Measurements from ENCODE around the gene EFTUD2.
"Not testable (repeated sequence)": the region's sequence is repeated elsewhere in the genome, so short reads cannot be mapped to it uniquely, and the experiment has no call there.

Gene EFTUD2

GRCh38 chr17:44850612-44851011 lies 48.6 kb downstream of the EFTUD2 start:
- H3K4me3 ChIP-seq (ENCODE audit: low read depth, low read length), result no peak overlapping the region

GRCh38 chr17:44850025-44850424 lies 49.2 kb downstream of the EFTUD2 start:
- H3K4me3 ChIP-seq (ENCODE audit: low read depth, low read length), result no peak overlapping the region

GRCh38 chr17:44848961-44849489 lies 50.2 kb downstream of the EFTUD2 start:
- no peak overlapping the region for H3K4me3 ChIP-seq (ENCODE audit: low read depth, low read length)

- no peak overlapping the region for H3K4me3 ChIP-seq (ENCODE audit: low read depth, low read length)
Measured at GRCh38 chr17:44848257-44848795, 50.9 kb downstream of the EFTUD2 start.

- H3K4me3 ChIP-seq (ENCODE audit: low read depth, low read length), result no peak within 1 kb of the TSS
Measured at GRCh38 chr17:44847586-44847985, 51.7 kb downstream of the EFTUD2 start, which contains the start of gene HIGD1B. Gene HIGD1B, plus strand, starts transcription at chr17:44847883. Its CDS starts 270 bp downstream, at chr17:44848153.

GRCh38 chr17:44846206-44846605 lies 53.0 kb downstream of the EFTUD2 start:
- no peak overlapping the region for H3K4me3 ChIP-seq (ENCODE audit: low read depth, low read length)

GRCh38 chr17:44844390-44844830 lies 54.8 kb downstream of the EFTUD2 start:
- no peak overlapping the region for H3K4me3 ChIP-seq (ENCODE audit: low read depth, low read length)

- no peak overlapping the region for H3K4me3 ChIP-seq (ENCODE audit: low read depth, low read length)
Measured at GRCh38 chr17:44842748-44843147, 56.5 kb downstream of the EFTUD2 start.

- H3K4me3 ChIP-seq (ENCODE audit: low read depth, low read length), result no peak overlapping the region
Measured at GRCh38 chr17:44840936-44841335, 58.3 kb downstream of the EFTUD2 start.

- H3K4me3 ChIP-seq (ENCODE audit: low read depth, low read length), result no peak overlapping the region
Measured at GRCh38 chr17:44840274-44840673, 59.0 kb downstream of the EFTUD2 start.

- no peak overlapping the region for H3K4me3 ChIP-seq (ENCODE audit: low read depth, low read length)
Measured at GRCh38 chr17:44837196-44837595, 62.0 kb downstream of the EFTUD2 start.

- H3K4me3 ChIP-seq (ENCODE audit: low read depth, low read length), result no peak overlapping the region
Measured at GRCh38 chr17:44832805-44833204, 66.4 kb downstream of the EFTUD2 start.

- peak overlapping the region; percentile 1 for H3K4me3 ChIP-seq (ENCODE audit: low read depth, low read length)
Measured at GRCh38 chr17:44831371-44831770, 67.9 kb downstream of the EFTUD2 start.

GRCh38 chr17:44830359-44831288 lies 68.6 kb downstream of the EFTUD2 start:
- H3K4me3 ChIP-seq (ENCODE audit: low read depth, low read length), result peak overlapping the region; percentile 97

- peak within 1 kb of the TSS; percentile 97 for H3K4me3 ChIP-seq (ENCODE audit: low read depth, low read length)
Measured at GRCh38 chr17:44829523-44830358, 69.5 kb downstream of the EFTUD2 start, which contains the start of gene GJC1. Gene GJC1, minus strand, starts transcription at chr17:44830287. Its CDS starts 24,470 bp downstream, at chr17:44805817.

GRCh38 chr17:44828919-44829522 lies 70.2 kb downstream of the EFTUD2 start:
- peak overlapping the region; percentile 97 for H3K4me3 ChIP-seq (ENCODE audit: low read depth, low read length)

- H3K4me3 ChIP-seq (ENCODE audit: low read depth, low read length), result peak overlapping the region; percentile 97
Measured at GRCh38 chr17:44827863-44828262, 71.4 kb downstream of the EFTUD2 start.

GRCh38 chr17:44826123-44826790 lies 73.0 kb downstream of the EFTUD2 start:
- no peak overlapping the region for H3K4me3 ChIP-seq (ENCODE audit: low read depth, low read length)

- H3K4me3 ChIP-seq (ENCODE audit: low read depth, low read length), result not testable (repeated sequence)
Measured at GRCh38 chr17:44825236-44825635, 74.0 kb downstream of the EFTUD2 start.

Data from iPS-11a (cell line).